Mucosa of descending colon (tissue), 3 donors: ENCODE data around the gene MED25. TPM values are rescaled to one million over a fixed set of nuclear protein-coding genes. Genes with fewer than 3 reads are reported as not detected.

Experiments used
- ATAC-seq: fragments of 200-7000 bp; cut with Tn5 transposase; one replicate; pipeline ENCODE4 v1.9.1; 2020; ENCODE audit warnings: mild to moderate bottlenecking, moderate library complexity
- DNase-seq, 3 donors: peaks; one replicate each; pipeline ENCODE4 v3.0.0-alpha.2; 2020
- H3K36me3 ChIP-seq: fragments of 200-600 bp; one replicate; pipeline ENCODE4 v1.8.0; 2021; ENCODE audit warnings: low read depth, mild to moderate bottlenecking
- H3K4me1 ChIP-seq: fragments of 200-600 bp; one replicate; pipeline ENCODE4 v1.8.0; 2021; ENCODE audit warnings: low read depth, mild to moderate bottlenecking
- H3K4me3 ChIP-seq: fragments of 200-600 bp; one replicate; pipeline ENCODE4 v1.8.0; 2021; ENCODE audit warnings: mild to moderate bottlenecking
- H3K9me3 ChIP-seq: fragments of 200-600 bp; one replicate; pipeline ENCODE4 v1.8.0; 2021; ENCODE audit warnings: mild to moderate bottlenecking
- intact Hi-C, 2 donors: fragments of 100-400 bp; cut with DNase I in 1 of 2; cut with micrococcal nuclease in 1 of 2; formaldehyde crosslinking; loops; one replicate each; pipeline versions ENCODE4 v1.11.0 to v1.11.1; 2022; cut with DNase I, micrococcal nuclease
- total RNA-seq, 3 donors: library from RNA; stranded (reverse); fragmentation: NEBNext Ultra II Directional in 2 of 3; extraction: Animal tissue kit (Norgen Biotek cat#: 25700) in 2 of 3; gene quantifications; one replicate each; pipeline versions ENCODE4 v1.2.1 to v1.2.4, GENCODE V29; 2021 to 2023
- TF ChIP-seq, protein P1 (sequence below): fragments of 200-600 bp; IDR thresholded peaks from one replicate; pipeline ENCODE4 v1.8.0; 2022; ENCODE audit warnings: antibody characterized with exemption, mild to moderate bottlenecking
- donor health status: DM: no; HTN: no; CAD: no; lungs with moderate emphysema.
- donor health status: DM: no; HTN: no; CAD: no.
- donor health status: DM: no; HTN: yes; CAD: no.

Gene MED25
- total RNA-seq, 3 donors from 2014 or later, result 54.7 to 57.4 (median 55.2) TPM

DNA sequence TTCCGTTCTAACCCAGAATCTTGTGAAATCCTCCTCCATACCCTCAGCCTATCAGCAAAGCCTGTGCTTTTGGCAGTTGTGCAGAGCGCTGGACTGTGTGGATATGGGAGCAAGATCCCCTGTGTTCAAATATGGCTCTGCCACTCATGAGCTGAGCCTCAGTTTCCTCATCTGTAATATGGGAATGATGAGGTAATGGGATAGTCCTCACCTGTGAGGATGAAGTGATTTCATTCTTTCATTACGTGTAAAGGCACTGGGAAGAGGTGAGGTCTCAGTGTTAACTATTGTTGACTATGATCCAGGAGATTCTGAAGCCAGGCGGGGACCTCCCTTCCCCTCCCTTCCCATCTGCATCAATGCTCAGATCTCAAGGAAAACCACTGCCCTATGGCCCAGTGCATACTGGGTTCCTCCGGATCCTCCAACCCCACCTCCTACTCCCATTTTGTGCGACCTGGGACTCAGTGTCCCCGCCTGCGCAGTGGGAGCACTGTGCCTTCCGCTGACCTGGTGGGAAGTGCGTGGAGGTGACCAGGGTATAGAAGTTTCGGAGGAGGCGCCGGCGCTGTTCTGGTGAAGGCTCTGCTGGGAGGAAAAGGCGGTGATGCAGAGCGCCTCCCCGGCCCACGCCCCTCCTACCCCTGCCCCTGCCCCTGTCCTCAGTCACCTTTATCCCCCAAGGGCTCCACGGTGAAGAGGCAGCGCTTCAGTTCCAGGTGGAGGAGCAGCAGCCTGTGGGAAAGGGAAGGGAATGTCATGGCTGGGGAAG lies 10.0 kb upstream of the MED25 start:
- Histone ChIP-seq H3K36me3 (no peaks in the 10 kb centered on the region), H3K4me1 (peaks cover 16% of the 10 kb centered on the region), H3K9me3 (no peaks in the 10 kb centered on the region), H3K4me3 (no peak overlapping the region)
- peak in 1 of 3 donors; percentile 43 for DNase-seq
- ATAC-seq, result no peak
- TF ChIP-seq, protein P1, sequence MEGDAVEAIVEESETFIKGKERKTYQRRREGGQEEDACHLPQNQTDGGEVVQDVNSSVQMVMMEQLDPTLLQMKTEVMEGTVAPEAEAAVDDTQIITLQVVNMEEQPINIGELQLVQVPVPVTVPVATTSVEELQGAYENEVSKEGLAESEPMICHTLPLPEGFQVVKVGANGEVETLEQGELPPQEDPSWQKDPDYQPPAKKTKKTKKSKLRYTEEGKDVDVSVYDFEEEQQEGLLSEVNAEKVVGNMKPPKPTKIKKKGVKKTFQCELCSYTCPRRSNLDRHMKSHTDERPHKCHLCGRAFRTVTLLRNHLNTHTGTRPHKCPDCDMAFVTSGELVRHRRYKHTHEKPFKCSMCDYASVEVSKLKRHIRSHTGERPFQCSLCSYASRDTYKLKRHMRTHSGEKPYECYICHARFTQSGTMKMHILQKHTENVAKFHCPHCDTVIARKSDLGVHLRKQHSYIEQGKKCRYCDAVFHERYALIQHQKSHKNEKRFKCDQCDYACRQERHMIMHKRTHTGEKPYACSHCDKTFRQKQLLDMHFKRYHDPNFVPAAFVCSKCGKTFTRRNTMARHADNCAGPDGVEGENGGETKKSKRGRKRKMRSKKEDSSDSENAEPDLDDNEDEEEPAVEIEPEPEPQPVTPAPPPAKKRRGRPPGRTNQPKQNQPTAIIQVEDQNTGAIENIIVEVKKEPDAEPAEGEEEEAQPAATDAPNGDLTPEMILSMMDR, result no peak
- intact Hi-C loops, result no loop called here

DNA sequence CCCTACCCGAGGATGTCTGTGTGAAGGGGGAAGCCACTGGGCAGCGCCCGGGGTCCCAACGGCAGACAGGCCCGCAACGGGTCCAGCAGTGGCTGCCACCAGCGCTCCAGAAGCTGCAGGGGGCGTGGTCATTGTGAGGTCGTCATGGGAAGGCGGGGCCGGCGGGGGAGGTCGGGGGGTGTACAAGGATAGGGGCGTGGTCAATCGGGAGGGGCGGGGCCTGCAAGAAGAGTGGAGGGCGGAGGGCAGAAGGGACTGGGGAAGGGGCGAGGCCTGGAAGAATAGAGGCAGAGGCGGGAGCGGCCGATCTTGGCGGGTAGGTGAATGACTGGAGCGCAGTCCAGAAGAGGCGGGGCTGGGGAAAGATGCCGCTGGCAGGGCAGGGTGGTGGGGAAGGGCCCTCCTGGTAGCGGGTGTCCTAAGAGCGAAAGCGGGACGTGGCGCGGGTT lies 9.4 kb upstream of the MED25 start:
- TF ChIP-seq, protein P1, result no peak
- DNase-seq (peak; percentile 93 to 95 (median 93)), ATAC-seq (peak; percentile 77)
- H3K9me3 ChIP-seq, result no peaks in the 10 kb centered on the region
- intact Hi-C loops, result no loop called here
- peak overlapping the region; percentile 34 for H3K4me3 ChIP-seq
- peaks cover 6% of the 10 kb centered on the region for H3K36me3 ChIP-seq
- H3K4me1 ChIP-seq, result peaks cover 16% of the 10 kb centered on the region

DNA sequence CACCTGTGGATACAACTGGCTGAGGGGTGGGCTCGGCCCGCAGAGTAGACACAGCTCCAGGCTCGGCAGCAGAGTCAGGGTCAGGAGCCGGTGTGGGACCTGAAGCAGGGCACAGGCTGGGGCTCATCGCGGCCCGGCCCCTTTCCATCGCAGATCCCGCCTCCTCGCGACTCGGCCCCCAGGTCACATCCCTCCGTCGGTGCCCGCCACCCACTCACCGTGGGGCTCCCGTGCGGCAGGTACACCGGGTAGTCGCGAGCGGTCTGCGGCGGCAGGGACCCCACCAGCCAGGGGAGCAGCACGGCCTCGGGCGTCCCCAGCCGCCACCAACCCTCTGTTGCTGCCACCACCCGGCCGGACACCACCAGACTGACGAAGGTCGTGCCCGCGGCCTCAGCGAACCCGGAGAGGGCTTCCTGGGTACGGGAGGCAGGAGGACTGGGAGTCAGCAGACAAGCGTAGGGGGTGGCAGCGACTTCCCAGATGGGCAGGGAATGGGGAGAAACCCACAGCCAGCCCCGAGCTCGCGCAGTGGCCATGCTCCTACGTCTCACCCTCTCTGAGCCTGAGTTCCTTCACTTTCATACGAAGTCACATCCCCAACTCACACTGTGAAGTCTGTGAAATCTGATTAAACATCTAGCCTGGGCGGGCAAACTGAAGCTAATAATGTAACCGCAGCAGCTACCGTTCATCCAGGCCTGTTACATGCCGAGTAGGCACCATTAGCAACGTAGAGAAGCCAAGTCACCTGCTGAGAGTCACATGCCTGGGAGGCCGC lies 8.7 kb upstream of the MED25 start:
- DNase-seq (peak; percentile 51 to 78 (median 74)), ATAC-seq (peak; percentile 49)
- TF ChIP-seq, protein P1, result no peak
- Histone ChIP-seq H3K9me3 (no peaks in the 10 kb centered on the region), H3K4me1 (peaks cover 16% of the 10 kb centered on the region), H3K4me3 (peak overlapping the region; percentile 34), H3K36me3 (peaks cover 6% of the 10 kb centered on the region)
- intact Hi-C loops, result no loop called here

DNA sequence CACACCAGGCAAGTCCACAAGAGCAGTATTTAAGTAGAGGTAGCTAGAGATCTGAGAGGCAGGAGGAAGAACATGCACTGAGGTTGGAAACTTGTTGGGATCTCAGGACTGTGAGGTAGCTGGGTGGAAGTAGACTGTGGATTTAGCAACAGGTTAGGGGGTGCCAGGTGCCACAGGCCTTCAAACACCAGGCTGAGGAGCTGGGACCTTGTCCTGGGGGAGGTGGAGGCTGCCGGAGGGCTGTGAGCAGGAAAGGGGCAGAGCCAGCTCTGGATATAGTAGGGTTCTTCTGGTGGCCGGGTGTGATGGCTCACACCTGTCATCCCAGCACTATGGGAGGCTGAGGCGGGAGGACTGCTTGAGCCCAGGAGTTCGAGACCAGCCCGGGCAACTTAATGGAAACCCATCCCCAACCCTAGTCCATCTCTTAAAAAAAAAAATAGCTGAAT lies 8.1 kb upstream of the MED25 start:
- DNase-seq, result no peak

DNA sequence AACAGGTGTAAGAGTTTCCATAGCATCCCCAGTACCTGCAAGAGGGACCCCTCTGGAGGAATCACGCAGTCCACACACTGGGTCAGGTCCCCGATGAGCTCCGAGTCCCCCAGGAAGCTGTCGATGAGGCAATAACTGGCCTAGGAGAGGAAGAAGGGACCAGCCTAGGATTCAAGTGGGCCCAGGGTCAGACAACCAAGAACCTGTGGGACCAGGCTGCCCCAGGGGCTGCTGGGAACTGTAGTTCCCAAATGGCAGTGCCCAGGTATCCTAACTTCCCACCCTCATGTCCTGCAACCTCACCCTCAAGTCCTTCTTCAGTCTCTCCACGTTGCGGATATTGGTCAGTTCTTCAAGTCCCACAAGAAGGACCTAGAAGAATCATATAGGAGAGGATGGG lies 6.8 kb upstream of the MED25 start:
- Histone ChIP-seq H3K36me3 (peaks cover 6% of the 10 kb centered on the region), H3K9me3 (no peaks in the 10 kb centered on the region), H3K4me1 (peaks cover 16% of the 10 kb centered on the region), H3K4me3 (no peak overlapping the region)
- intact Hi-C loops, result no loop called here
- TF ChIP-seq, protein P1, result no peak
- DNase-seq, result no peak
- ATAC-seq, result no peak

More for the DNA sequence above, 8.1 kb upstream of the MED25 start:
- ATAC-seq, result no peak
- TF ChIP-seq, protein P1, result no peak
- peaks cover 16% of the 10 kb centered on the region for H3K4me1 ChIP-seq
- H3K36me3 ChIP-seq, result peaks cover 6% of the 10 kb centered on the region
- H3K9me3 ChIP-seq, result no peaks in the 10 kb centered on the region
- intact Hi-C loops, result no loop called here
- H3K4me3 ChIP-seq, result no peak overlapping the region
